GM21528 (cell line): ENCODE results near the gene LY9.

ENCODE experiments used
- ATAC-seq: cut with Tn5 transposase; IDR thresholded peaks from one replicate; pipeline ENCODE4 v1.9.1; 2021; ENCODE audit warnings: mild to moderate bottlenecking, moderate library complexity; ENCODE audit not compliant: unreplicated experiment, low FRiP score

The LY9 gene

GRCh38 chr1:160800142-160800541 lies 4.2 kb downstream of the LY9 start:
- ATAC-seq = no peak

DNA sequence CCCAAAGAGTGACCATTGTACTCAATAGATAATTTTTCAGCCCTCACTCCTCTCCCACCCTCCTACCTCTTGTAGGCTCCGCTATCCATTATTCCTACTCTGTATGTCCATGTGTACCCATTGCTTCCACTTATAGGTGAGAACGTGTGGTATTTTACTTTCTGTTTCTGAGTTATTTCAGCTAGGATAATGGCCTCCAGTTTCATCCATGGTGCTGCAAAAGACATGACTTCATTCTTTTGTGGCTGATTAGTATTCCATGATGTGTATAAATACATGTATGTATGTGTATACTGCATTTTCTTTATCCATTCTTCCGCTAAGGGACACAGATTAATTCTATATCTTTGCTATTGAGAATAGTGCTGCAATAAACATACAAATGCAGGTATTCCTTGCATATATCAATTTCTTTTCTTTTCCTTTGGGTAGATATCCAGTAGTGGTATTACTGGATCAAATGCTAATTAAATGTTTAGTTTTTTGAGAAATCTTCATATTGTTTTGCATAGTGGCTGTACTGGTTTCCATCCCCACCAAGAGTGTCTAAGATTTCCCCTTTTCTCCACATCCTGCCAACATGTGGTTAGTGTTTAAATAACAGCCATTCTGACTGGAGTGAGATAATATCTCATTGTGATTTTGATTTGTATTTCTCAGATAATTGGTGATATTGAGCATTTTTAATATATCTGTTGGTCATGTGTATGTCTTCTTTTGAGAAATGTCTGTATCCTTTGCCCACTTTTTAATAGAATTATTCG lies 4.9 kb downstream of the LY9 start:
- no peak for ATAC-seq

- ATAC-seq = no peak
These were observed 6.0 kb downstream of the LY9 start for GRCh38 chr1:160801836-160802580.

- ATAC-seq = no peak
These were observed 10.2 kb downstream of the LY9 start for GRCh38 chr1:160806109-160806665.

DNA sequence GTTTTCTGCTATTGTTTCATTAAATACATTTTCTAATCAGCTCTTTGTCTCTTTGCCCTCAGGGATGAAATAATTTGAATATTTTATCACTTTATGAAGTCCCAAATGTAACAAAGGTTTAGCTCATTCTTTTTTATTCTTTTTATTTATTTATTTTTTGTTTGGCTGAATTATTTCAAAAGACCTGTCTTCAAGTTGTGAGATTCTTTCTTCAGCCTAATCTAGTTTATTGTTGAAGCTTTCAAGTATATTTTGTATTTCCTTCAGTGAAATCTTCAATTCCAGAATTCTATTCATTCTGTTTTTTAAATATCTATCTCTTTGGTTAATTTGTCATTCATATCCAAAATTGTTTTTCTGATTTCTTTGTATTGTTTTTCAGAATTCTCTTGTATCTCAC lies 10.8 kb downstream of the LY9 start:
- ATAC-seq = no peak

DNA sequence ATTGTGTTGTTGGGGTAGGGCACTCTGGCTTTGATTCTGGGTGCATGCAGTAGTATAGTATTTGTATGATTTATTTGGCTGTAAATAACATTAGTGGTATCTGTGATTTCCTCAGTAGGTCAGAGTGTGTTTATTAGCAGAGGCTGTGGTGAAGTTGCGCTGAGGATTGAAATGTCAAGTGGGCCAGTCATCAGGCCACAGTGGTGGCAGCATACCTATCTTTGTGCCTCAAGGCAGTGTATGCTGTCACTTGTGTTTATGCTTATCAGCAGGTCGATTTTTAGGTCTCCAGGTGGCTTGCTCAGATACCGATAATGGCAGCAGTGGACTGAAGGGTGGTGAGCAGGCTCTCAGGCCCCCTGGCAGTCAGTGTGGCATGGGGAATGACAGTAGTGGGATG lies 11.3 kb downstream of the LY9 start:
- no peak for ATAC-seq

DNA sequence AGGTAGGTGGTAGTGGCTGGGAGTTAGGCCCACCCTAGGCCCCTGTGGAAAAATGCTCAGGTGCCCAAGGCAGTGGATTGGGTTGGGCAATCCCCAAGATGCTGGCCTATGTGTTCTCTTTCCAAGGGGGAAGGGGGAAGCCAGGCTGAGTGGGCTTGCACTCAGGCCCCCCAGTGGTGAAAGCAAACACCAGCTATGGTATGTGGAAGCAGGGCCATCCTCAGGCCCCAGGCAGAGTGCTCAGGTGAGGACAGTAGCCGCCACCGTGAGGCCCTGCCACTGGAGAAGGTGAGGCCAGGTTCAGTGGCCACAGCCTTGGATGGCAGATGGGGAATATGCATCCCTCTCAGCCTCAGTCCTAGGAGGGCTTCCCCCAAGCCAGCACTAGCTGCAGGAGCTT lies 11.8 kb downstream of the LY9 start:
- ATAC-seq = no peak

- ATAC-seq = no peak
These were observed 12.3 kb downstream of the LY9 start for GRCh38 chr1:160808289-160808688.

GRCh38 chr1:160810486-160810885 lies 14.5 kb downstream of the LY9 start:
- no peak for ATAC-seq

GRCh38 chr1:160811147-160811546 lies 15.2 kb downstream of the LY9 start:
- ATAC-seq = no peak

DNA sequence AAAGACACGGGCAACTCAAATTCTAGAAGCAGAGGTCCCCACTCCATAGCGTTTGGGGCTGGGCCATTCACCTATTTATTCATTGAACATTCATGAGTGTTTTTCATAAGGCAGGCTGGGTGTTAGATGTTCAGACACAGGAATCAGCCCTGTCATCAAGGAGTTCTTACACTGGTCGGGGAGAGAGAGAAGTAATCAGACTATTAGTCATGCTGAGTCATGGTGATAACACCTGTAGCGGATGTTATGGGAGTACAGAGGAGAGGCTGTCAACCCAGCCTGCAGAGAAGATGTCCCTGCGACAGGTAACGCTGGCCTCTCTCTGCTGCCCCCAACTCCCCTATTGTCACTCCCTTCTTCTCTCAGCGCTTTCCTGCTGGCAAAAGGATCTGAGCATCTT lies 17.2 kb downstream of the LY9 start:
- no peak for ATAC-seq

- ATAC-seq = no peak
These were observed 18.3 kb downstream of the LY9 start for GRCh38 chr1:160814316-160814715.

DNA sequence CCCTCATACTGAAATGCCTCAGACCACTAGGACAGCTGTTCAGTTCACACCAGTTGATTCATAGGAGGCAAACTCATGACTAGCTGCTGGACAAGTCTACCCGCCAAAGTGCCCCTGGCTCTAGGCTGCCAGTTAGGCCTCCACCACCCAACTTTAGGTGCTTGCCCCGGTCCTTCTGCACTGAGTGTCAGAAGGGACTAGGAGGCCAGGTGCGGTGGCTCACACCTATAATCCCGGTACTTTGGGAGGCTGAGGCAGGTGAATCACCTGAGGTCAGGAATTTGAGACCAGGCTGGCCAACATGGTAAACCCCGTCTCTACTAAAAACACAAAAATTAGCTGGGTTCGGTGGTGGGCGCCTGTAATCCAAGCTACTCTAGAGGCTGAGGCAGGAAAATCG lies 18.9 kb downstream of the LY9 start:
- no peak for ATAC-seq

- ATAC-seq = no peak
These were observed 22.4 kb downstream of the LY9 start for GRCh38 chr1:160818207-160818937.

DNA sequence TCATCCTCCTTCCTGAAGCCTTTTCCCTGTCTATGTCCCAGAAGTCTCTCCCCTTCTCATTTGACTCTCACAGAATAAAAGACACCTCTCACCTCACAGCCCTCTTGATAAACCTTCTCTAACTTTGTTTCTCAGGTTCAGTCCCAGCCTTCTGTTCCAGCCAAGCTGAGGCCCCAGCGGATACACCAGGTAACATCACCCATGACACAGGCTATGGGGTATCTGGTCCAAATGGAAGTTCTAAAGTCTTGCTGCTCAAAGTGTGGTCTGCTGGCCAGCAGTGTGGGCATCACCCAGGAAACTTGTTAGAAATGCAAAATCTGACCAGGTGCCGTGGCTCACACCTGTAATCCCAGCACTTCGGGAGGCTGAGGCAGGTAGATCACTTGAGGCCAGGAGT lies 23.2 kb downstream of the LY9 start:
- ATAC-seq = no peak

DNA sequence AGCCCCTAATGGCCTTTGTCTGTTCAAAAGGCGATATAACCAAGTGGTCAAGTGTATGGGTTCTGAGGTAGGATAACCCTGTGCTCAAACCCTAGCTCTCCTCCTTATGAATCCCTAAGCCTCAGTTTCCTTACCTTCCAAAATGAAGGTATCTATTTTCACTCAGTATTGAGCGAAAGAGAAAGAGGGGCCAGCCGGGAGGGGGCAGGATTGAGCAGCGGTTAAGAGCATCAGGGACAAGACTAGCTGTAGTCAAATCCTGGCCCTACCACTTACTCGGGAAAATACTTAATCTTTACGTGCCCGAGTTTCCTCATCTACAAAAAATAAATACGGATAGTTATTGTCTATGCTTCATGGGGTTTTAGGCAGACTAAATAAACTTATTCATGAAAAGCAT lies 25.7 kb downstream of the LY9 start:
- no peak for ATAC-seq

- no peak for ATAC-seq
These were observed 27.3 kb downstream of the LY9 start for GRCh38 chr1:160823296-160823695.

DNA sequence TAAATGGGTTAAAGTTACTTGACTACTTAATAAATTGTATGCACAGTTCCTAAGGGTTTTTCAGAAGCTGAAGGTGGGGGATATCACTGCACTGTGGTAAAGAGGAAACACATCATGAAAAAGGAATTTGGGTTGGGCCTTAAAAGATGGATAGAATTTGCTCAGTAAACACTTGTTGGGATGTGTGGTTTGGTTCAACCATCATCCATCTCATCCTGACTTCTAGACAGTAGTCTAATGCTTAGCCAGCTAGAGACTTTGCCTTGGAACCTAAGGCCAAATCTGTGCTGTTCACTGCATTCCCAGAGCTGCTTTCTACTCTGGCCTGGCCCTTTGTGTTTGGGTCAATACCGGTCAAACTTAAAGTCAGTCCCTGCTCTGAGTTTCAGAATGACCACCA lies 30.6 kb downstream of the LY9 start:
- ATAC-seq = no peak

DNA sequence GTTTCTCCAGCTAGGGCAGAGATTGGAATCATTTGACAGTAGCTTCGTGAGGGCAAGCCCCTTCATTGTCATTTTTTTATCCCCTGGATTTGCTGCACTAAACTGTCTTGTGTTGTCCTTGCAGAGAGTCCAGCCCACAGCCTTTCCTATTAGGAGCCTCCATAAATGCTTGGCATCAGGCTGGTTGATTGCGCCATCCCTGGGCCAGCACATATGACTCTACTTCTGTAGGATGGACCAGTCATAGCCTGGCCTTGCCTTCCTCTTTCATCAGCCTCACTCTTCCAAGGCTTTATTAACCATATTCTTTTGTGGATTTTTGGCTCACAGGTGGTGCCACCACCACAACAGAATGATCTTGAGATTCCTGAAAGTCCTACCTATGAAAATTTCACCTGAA lies 31.4 kb downstream of the LY9 start:
- no peak for ATAC-seq

DNA sequence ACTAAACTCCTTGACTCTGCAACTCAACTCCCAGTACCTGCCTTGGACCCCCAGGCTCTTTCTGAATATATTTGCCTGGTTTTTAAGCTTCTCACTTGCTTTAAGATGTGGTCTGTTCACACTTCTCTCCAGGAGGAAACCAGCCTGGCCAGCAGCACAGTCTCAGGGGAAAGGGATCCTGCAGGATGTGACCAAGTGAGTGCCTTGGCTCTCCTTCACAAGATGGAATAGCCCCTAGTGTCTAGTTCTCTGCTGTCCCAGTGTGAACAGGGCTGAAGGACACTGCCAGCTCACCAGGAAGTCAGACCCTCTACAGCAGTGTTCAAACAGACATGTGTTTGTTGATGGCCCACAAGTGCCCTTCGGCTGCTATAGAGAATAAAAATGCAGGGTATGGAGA lies 33.8 kb downstream of the LY9 start:
- ATAC-seq = no peak
